Purkinje cell (primary cell): Measurements from ENCODE around the gene SUGCT. TPM values are rescaled to one million over a fixed set of nuclear protein-coding genes. Genes with fewer than 3 reads are reported as not detected.

ENCODE experiments used
- polyA plus RNA-seq: library from polyadenylated mRNA; unstranded; fragments of >200 nt; fragmentation: Nextera tagmentation; gene quantifications from 2 replicates; pipeline ENCODE4 v1.2.1, GENCODE V29; 2014

SUGCT gene
- 1.4 and 2.2 TPM in 2 replicates for polyA plus RNA-seq

GRCh38 chr7:40134428-40135316 is at the start of gene SUGCT, which contains the start of gene MPLKIP:
SUGCT (plus strand) TSS chr7:40135005.
MPLKIP (minus strand) TSS chr7:40134622; CDS start chr7:40134567, 55 bp downstream.

Other genes with a start within 250 kb of the SUGCT start
- gene CDK13, start 184.7 kb upstream of the SUGCT start, polyA plus RNA-seq: 22.1 and 28.2 TPM in 2 replicates
- 18.4 and 28.4 TPM in 2 replicates for gene MPLKIP, start 383 bp upstream of the SUGCT start, polyA plus RNA-seq